AG08396 (cell line): ENCODE data around the gene ENKUR.
"Not testable (repeated sequence)": the region's sequence is repeated elsewhere in the genome, so short reads cannot be mapped to it uniquely, and the experiment has no call there.

ENCODE experiments used
- DNase-seq: peaks from one replicate; pipeline ENCODE4 v3.0.0; 2012; ENCODE audit warnings: low spot score, mixed read lengths

Gene ENKUR

DNA sequence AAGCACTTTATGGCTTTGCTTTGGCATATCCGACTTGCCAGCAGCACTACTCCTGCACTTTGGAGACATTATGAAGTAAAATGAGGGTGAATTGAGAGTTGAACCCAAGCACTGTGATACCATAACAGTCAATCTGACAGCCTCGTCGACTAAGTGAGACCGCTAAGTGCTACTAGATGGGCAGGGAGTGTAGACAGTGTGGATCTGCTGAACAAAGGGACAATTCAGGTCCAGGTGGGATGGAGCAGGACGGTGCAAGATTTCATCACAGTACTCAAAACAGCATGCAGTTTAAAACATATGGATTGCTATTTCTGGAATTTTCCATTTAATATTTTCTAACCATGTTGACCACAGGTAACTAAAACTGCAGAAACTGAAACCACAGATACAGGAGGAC, 42.8 kb downstream of the ENKUR start:
- no peak for DNase-seq

- DNase-seq = no peak
These were observed 44.6 kb downstream of the ENKUR start for GRCh38 chr10:24971374-24971773.

DNA sequence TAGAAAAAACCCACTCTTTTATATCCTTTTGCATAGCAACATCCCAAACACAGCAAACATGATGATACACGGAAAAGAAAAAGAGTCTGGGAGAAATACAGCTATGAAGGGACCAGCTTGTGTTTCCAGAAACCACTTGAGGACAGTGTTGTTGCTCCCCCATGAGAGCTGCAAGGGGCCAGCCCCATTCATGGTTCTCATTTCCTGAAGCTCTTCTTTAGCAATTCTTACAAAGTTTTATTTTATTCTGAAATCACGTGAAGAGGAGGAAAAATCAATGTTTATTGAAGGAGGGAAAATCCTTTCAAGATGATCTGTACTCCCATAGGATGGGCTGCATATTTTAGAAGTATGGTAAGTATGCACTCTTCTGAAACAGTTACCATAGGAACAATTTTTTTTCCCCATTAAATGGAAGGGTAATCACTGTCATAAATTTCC, 46.1 kb downstream of the ENKUR start:
- DNase-seq = no peak

DNA sequence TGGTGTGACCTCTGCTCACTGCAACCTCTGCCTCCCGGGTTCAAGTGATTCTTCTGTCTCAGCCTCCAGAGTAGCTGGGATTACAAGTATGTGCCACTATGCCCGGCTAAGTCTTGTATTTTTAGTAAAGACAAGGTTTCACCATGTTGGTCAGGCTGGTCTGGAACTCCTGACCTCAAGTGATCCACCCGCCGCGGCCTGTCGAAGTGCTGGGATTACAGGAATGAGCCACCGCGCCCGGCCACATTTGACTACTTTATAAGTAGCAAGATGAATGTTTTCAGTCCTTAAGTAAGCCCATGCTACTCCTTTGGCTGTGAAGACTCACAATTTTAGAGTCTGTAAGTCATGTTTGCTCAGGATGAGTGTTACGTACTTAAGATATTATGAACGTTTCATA, 47.0 kb downstream of the ENKUR start:
- DNase-seq = not testable (repeated sequence)

GRCh38 chr10:24968349-24968748, 47.6 kb downstream of the ENKUR start:
- no peak for DNase-seq

- no peak for DNase-seq
These were observed 48.9 kb downstream of the ENKUR start for GRCh38 chr10:24966962-24967481.

DNA sequence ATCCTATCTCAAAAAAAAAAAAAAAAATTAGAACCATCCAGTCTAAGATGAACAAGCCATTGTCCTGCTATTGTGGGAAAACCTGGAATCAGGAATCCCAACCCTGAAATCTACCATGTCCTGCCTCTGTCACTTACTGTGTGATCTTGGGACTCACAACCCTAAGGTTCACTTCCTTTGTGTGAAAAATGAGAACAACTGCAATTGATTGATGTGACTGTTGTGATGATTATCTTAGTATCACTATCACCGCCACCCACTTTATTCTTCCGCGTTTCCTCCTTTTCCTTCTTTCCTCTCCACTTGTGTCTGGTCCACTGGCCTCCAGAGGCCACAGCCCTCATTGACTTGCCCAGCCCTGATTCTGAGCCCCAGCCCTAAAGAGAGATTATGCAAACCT, 50.9 kb downstream of the ENKUR start:
- DNase-seq = no peak

- no peak for DNase-seq
These were observed 52.4 kb downstream of the ENKUR start for GRCh38 chr10:24963521-24964041.

DNA sequence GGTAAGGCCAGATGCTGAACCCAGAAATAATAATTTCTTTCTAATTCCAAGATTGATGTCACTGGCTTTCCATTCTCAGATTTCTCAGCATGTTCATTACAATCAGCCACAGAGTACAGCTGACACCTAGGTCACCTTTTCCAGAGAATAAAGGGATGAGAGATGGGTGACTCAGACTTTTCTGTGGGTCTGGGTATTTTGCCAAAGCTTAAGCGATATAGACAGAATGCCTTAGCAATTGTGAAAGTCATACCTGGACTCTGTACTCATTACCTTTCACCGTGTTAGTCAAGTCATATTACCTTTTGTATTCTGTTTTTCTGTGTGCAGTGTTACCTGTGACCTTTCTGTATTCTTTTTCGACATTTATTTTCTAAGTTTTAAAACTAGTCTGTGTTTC, 53.0 kb downstream of the ENKUR start:
- no peak for DNase-seq

- no peak for DNase-seq
These were observed 54.4 kb downstream of the ENKUR start for GRCh38 chr10:24961582-24961981.

DNA sequence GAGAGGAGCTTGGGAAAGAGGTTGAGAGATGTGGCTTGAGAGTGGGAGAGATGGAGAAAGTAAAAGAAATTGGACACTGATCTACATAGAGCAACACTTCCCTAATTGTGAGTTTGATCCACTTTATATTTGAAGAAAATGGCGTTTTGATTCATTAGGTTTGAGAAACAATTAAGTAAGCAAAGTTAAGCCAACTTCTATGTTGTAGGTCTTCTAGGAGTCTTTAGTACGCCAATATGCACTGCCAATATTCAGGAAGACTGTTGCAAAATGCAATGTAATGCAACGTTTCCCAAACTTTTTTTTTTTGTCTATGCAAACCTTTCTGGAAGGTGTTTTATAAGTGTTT, 56.6 kb downstream of the ENKUR start:
- DNase-seq = no peak

GRCh38 chr10:24958721-24959381, 57.1 kb downstream of the ENKUR start:
- DNase-seq = peak; percentile 23

DNA sequence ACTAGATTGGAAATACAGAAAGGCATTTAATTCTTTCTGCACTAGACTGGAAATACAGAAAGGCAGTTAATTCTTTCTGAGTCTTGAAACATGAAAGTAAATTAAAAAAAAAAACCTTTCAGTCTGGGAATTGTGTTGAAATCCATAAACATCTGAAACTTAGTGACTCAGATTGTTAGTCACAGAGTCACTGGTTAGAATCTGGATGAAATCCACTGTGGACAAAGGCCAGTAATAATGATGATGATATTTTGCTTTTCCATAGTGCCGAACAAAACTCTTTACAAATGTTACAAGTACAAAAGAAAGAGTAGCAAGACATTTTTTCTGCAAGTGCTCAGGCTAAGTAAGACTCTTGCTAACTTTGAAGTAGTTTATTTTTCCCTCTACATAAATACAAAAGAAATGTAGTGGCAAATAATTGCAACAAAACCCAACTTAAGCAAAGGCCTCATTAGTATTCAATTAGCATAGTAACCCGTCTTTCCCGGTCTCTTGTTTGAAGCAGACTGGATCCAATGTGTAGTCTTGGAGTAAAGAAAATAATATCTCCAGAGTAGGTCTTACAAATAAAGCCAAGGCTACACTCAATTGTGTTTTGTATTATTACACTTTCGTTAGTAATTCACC, 57.8 kb downstream of the ENKUR start:
- DNase-seq = peak; percentile 65

DNA sequence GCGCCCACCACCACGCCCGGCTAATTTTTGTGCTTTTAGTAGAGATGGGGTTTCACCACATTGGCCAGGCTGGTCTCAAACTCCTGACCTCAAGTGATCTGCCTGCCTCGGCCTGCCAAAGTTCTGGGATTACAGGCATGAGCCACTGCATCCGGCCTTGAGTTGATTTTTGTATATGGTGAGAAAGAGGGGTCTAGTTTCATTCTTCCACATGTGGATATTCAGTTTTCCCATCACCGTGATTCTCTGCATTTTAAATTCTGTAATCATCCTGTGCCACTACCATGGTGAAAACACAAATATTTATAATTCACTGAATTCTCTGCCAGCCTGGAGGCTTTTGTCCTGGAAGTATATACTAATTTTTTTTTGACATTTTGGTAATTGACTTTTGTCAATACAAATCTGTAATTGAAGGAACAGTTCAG, 58.3 kb downstream of the ENKUR start:
- not testable (repeated sequence) for DNase-seq

DNA sequence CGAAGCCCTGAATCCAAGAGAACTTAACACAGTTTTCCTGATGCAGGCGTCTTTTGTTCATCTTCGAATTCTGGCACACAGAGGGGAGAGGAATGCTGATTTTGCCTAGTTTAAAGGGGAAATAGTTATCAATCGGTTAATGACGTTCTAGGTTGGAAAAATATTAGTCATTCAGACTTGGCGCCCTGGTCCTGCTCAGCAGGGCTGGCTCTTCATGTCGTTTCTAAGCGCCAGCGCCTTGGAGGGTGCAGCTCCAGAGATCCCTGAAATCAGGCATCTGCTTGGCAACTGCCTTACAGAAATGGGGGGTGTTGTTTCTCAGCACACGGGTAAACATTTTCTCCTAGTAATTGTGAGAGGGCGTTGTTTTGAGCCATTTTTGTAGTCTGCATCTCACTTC, 62.3 kb downstream of the ENKUR start:
- no peak for DNase-seq

DNA sequence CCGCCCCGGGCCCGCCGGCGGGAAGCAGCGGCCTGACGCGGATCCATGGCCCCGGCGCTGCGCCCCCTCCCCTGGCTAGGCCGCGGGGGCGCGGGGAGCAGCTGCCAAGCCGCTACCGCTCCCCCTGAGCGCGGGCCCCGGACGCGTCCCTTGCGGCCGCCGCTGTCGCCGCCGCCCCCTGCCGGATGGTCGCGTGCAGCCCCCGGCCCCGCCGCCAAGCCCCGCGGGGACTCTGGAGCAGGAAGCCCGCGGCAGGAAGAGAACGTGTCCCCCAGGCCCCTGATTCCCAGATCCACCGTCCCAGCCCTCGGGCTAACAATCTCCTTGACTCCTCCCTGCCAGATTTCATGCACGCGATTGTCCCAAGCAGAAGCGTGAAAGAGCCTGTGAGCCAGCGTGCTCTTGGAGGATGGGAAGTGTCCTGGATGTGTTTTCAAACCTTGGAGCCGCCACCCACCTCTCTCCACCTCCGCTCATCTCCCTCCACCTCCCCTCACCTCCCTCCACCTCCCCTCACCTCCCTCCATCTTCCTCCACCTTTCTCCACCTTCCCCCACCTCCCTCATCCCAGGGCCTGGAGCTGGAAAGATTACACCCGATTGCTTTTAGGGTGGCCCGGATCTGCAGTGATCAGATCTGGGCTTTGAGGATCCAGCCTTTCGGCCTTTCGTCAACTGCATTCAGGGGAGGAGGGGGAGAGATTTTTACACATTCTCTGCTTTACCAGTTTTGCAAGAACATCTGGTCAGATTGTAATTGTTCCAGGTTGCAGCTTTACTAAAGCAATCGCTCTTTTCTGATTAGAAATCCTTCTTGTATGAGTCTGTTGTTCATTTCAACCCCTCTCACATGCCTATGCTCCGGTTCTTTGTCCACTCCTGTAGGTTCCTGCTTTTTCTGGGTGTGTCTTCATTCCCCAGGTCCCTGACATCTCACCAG, 63.0 kb downstream of the ENKUR start:
- peak; percentile 76 for DNase-seq

- DNase-seq = peak; percentile 68
These were observed 63.7 kb downstream of the ENKUR start, which contains the start of gene PRTFDC1 for GRCh38 chr10:24952143-24952706. TSS of gene PRTFDC1 (minus strand) at chr10:24952606. CDS start at chr10:24952575, 31 bp downstream.

GRCh38 chr10:24951201-24952142, 64.5 kb downstream of the ENKUR start:
- peak; percentile 27 for DNase-seq

DNA sequence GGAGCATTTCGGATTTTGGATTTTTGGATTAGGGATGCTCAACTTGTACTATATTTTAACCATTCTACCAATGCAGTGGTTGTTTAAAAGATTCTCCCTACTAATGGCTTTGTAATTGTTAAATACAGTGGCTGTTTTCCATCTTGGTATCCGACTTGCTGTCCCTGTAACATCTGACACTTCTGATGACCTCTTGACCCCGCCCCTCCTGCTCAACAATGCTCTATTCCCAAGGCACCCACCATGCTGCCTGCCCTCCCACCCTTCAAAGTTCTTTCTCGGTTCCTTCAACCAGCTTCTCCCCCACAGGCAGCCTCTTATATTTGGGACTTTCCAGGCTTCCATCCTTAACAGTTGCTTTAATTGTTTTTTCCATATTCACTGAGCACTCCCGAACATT, 65.5 kb downstream of the ENKUR start:
- no peak for DNase-seq

- no peak for DNase-seq
These were observed 66.3 kb downstream of the ENKUR start for GRCh38 chr10:24949616-24950015.
